K562 (cell line): ENCODE results near the gene ATG10. TPM values are rescaled to one million over a fixed set of nuclear protein-coding genes. Genes with fewer than 3 reads are reported as not detected.

Experiments used
- ATAC-seq: fragments of 200-7000 bp; cut with Tn5 transposase; 3 replicates; pipeline ENCODE4 v1.9.1; 2020; ENCODE audit warnings: moderate library complexity
- BruUV-seq: library from RNA; stranded (reverse); fragments of 400-500 nt; replicated peaks from 2 replicates; lab custom pipeline; 2021; lab: Mats Ljungman, UMichigan
- CTCF ChIA-PET: fragments of 300-600 bp; formaldehyde crosslinking; extraction: SDS; loops from one replicate; lab custom pipeline; 2021; ENCODE audit warnings: low intra/inter-chr PET ratio; lab: Yijun Ruan, JAX
- POLR2A ChIA-PET: fragments of 300-600, 350-650 bp; sonication (Branson Sonifier 250); formaldehyde crosslinking; extraction: SDS; loops from one replicate; lab custom pipeline; 2021; ENCODE audit warnings: antibody characterized with exemption, inconsistent platforms; lab: Yijun Ruan, JAX
- DNase-seq, 4 experiments: peaks; one replicate each; pipeline versions ENCODE4 v3.0.0 to v3.0.0-alpha.2; 2011 to 2018; ENCODE audit warnings: low spot score in 3 of 4, mixed read lengths in 3 of 4; ENCODE audit errors: extremely low read depth in 1 of 4
- FAIRE-seq: peaks from 2 replicates; lab custom pipeline; 2011; peaks lifted over from hg19 to GRCh38; lab: Jason Lieb, UNC
- H2AFZ ChIP-seq: 2 replicates; pipeline ENCODE4 v1.6.0; 2011; ENCODE audit warnings: low read depth, low read length, control low read depth, inconsistent platforms
- H3K27ac ChIP-seq: fragments of 200-600 bp; 3 replicates; pipeline ENCODE4 v1.8.0; 2011; ENCODE audit warnings: low read depth, mild to moderate bottlenecking, control low read depth, inconsistent platforms, low read length, moderate library complexity, mixed read lengths; ENCODE audit errors: extremely low read depth
- H3K27me3 ChIP-seq, 2 experiments: fragments of 300-600 bp in 1 of 2; 2 replicates in 1 of 2; 3 replicates in 1 of 2; pipeline versions ENCODE4 v1.6.0 to v1.8.0; 2011; ENCODE audit warnings: inconsistent platforms in 2 of 2, low read length in 2 of 2, mild to moderate bottlenecking in 1 of 2, mixed read lengths in 1 of 2, moderate library complexity in 1 of 2; ENCODE audit not compliant: control insufficient read depth in 2 of 2, insufficient read depth in 2 of 2
- H3K36me3 ChIP-seq: fragments of 300-600 bp; 3 replicates; pipeline ENCODE4 v1.8.0; 2011; ENCODE audit warnings: mild to moderate bottlenecking, low read length, inconsistent platforms; ENCODE audit not compliant: control insufficient read depth, insufficient read depth
- H3K4me1 ChIP-seq, 2 experiments: fragments of 200-600 bp in 1 of 2; replicated peaks in 1 of 2; 2 replicates in 1 of 2; 3 replicates in 1 of 2; pipeline versions ENCODE4 v1.5.1 to v1.8.0; 2011; ENCODE audit warnings: inconsistent platforms in 2 of 2, low read length in 2 of 2, mild to moderate bottlenecking in 1 of 2, mixed read lengths in 1 of 2, moderate library complexity in 1 of 2; ENCODE audit not compliant: control insufficient read depth in 2 of 2, insufficient read depth in 2 of 2
- H3K4me2 ChIP-seq: 2 replicates; pipeline ENCODE4 v1.6.1; 2011; ENCODE audit warnings: low read length, control low read depth, inconsistent platforms, mixed read lengths; ENCODE audit not compliant: insufficient read depth
- H3K4me3 ChIP-seq: fragments of 200-600 bp; sonication (generic), shearing (Covaris generic); 2 replicates; pipeline ENCODE4 v1.5.1; 2016; ENCODE audit warnings: control low read depth, inconsistent platforms
- H3K79me2 ChIP-seq: fragments of 200-600 bp; 3 replicates; pipeline ENCODE4 v1.8.0; 2011; ENCODE audit warnings: low read length, inconsistent platforms; ENCODE audit not compliant: control insufficient read depth, insufficient read depth
- H3K9ac ChIP-seq, 2 experiments: 2 replicates each; pipeline versions ENCODE4 v1.6.0 to v1.6.1; 2011; ENCODE audit warnings: low read depth in 2 of 2, low read length in 2 of 2, control low read depth in 1 of 2, inconsistent platforms in 1 of 2, mild to moderate bottlenecking in 1 of 2, mixed read lengths in 1 of 2; ENCODE audit not compliant: insufficient read depth in 1 of 2
- H3K9me1 ChIP-seq: one replicate; pipeline ENCODE4 v1.6.0; 2011; ENCODE audit warnings: inconsistent platforms, mild to moderate bottlenecking, low read length, moderate library complexity; ENCODE audit not compliant: control insufficient read depth, insufficient read depth
- H3K9me3 ChIP-seq: replicated peaks from 2 replicates; pipeline ENCODE4 v1.5.1; 2011; ENCODE audit warnings: low read depth, low read length, inconsistent platforms; ENCODE audit not compliant: control insufficient read depth, insufficient read depth
- H4K20me1 ChIP-seq: replicated peaks from 2 replicates; pipeline ENCODE4 v1.6.1; 2011; ENCODE audit warnings: low read length, inconsistent platforms, mixed read lengths; ENCODE audit not compliant: control insufficient read depth, insufficient read depth
- CEBPB ChIP-seq: fragments of 450-650 bp; IDR thresholded peaks from 2 replicates; pipeline ENCODE4 v1.6.1; 2016; ENCODE audit warnings: missing genetic modification characterization, missing compliant biosample characterization
- CEBPG ChIP-seq, 3 experiments: fragments of 200-800 bp in 1 of 3; sonication (Bioruptor generic) in 1 of 3; sonication (generic) in 1 of 3; formaldehyde crosslinking in 1 of 3; IDR thresholded peaks in 2 of 3; conservative IDR thresholded peaks in 1 of 3; 2 replicates each; pipeline versions ENCODE4 v1.6.1 to v1.8.0; 2016 to 2022; ENCODE audit warnings: missing compliant biosample characterization in 2 of 3, missing genetic modification characterization in 2 of 3, mild to moderate bottlenecking in 1 of 3, missing genetic modification reagents in 1 of 3
- DMBX1 ChIP-seq: fragments of 250-450 bp; sonication (Bioruptor Pico); IDR thresholded peaks from 2 replicates; pipeline ENCODE4 v1.8.0; 2022; ENCODE audit warnings: inconsistent platforms, mild to moderate bottlenecking, moderate library complexity, borderline replicate concordance
- FOXJ2 ChIP-seq: fragments of 200-800 bp; sonication (Bioruptor generic); IDR thresholded peaks from 2 replicates; pipeline ENCODE4 v1.6.1; 2016; ENCODE audit warnings: missing genetic modification characterization, missing compliant biosample characterization
- PCBP1 ChIP-seq: fragments of 200-400 bp; formaldehyde crosslinking; IDR thresholded peaks from 2 replicates; pipeline ENCODE4 v1.6.1; 2018; ENCODE audit warnings: mild to moderate bottlenecking, low read depth, low read length; ENCODE audit not compliant: poor library complexity, severe bottlenecking
- RFX1 ChIP-seq: fragments of 450-650 bp; IDR thresholded peaks from 2 replicates; pipeline ENCODE4 v1.6.1; 2016; ENCODE audit warnings: mild to moderate bottlenecking, moderate library complexity
- WGBS: fragments of 100-300 bp; shearing (Covaris generic); methylation state at CpG from one replicate; pipeline ENCODE4 v1.1.6; 2016; ENCODE audit warnings: low coverage, mixed read lengths; ENCODE audit not compliant: insufficient coverage; ENCODE audit errors: missing lambda C conversion rate; 5-methylcytosine and 5-hydroxymethylcytosine counted together
- in situ Hi-C: fragments of 300-500 bp; cut with MboI; formaldehyde crosslinking; loops from 4 replicates; pipeline ENCODE4 v1.15.0; 2018; ENCODE audit warnings: inconsistent platforms, mixed read lengths
- intact Hi-C: fragments of 100-400 bp; cut with micrococcal nuclease; formaldehyde crosslinking; loops from 2 replicates; pipeline ENCODE4 v1.14.2; 2022
- polyA plus RNA-seq, 8 experiments: library from polyadenylated mRNA; depleted of rRNA in 4 of 8; stranded (reverse) in 5 of 8; unstranded in 3 of 8; fragments of >200 nt; fragmentation: Nextera tagmentation in 2 of 8; fragmentation: Illumina TruSeq in 1 of 8; extraction: Ambion mirVana in 2 of 8; extraction: Trizol in 1 of 8; gene quantifications; 2 replicates each; pipeline versions ENCODE4 v1.2.1 to v1.2.3, GENCODE V29; 2011 to 2014; ENCODE audit warnings: inconsistent platforms in 1 of 8, missing spikeins in 1 of 8
- total RNA-seq, 7 experiments: library from RNA; depleted of rRNA in 6 of 7; stranded (reverse); fragments of >200 nt in 6 of 7; fragmentation: Illumina TruSeq in 2 of 7; extraction: Trizol in 2 of 7; gene quantifications; 2 replicates each; pipeline versions ENCODE4 v1.2.1 to v1.2.3, GENCODE V29; 2011 to 2021; ENCODE audit warnings: low replicate concordance in 1 of 7

ATG10 gene
- total and polyA plus RNA-seq, 9 of the 15 experiments (the other 6 are each of a cell fraction or from before 2014, with no cell fraction given), result 7.0 to 18.8 (median 14.6) TPM

DNA sequence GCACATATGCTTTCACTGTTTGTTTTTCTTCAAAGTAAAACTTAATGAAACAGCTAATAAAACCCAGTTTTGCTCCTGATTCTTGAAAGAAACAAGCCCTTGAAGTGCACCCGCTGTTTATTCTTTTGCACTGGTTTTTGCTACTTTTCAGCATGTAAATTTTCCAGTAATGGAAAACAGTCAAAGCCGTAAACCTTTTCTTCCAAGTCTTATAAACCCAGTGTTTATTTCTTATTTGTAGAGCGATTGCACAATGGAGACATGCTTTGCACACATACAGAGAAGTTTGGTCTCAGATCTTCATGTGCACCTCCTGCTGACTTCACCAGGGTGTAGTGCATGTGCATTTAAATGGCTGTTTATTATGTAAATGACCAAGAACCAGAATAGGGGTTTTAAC is 51.8 kb downstream of the ATG10 start:
- FAIRE-seq, result no peak
- H4K20me1 ChIP-seq, result no peaks in the 10 kb centered on the region
- CTCF ChIA-PET, result no interaction called here

DNA sequence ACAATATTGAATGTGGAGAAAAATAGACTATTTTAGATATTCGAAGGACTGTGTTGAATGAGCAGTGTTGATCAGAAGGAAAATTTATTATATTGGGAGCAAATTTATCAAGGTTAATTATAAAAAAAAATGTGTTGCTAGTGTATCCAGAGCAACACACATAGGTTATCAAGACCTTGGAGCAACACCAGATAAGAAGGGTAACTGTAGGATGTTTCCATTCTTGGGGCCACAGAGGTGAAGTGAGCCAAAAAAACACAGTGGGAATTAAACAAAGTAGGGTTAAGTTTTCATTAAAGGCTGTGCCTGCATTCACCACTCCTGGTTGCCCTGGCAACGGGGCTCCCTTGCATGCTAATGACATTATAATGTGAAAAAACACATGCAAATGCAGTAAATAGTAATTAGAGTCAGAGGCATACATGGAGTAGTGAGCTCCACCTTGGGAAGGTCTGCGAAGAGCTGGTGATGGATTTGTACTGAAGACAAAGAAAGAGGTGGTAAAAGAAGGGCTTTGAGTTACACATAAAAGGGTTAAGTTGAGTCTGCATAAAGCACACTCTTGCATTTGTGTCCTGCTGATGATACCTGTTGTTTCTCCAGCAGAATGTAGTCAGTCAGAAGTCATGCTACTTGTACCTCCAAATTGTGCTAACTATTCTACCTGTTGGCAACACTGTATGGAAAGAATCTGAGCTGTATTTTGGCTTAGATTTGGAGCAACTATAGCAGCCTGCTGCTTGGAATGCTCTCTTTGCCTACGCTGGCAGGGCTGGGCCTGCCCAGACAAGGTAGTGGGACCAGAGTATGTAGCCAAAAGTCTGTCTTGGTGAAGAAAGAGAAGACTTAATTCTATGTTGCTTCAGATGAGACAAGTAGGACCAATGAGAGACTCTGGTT is 59.6 kb downstream of the ATG10 start:
- TF ChIP-seq RFX1 (peak; percentile 76), PCBP1 (no peak), FOXJ2 (tag) (0 out of 2 replicates have a peak, but pooled peaks have one; percentile 35)
- TF ChIP-seq, all 486 proteins: peak for 2
- no peak for DNase-seq
- no peaks in the 10 kb centered on the region for H3K27me3 ChIP-seq
- no peaks in the 10 kb centered on the region; the same call in 1 of the 2 replicates for H3K9me3 ChIP-seq
- peak; percentile 47 for ATAC-seq
- no peak overlapping the region for H2AFZ ChIP-seq
- in situ Hi-C loops, result no loop called here
- ChIA-PET POLR2A (no interaction called here), CTCF (no interaction called here)
- peaks cover 0 to 4% of the 10 kb centered on the region in 2 experiments; a peak in 2 of 5 replicates for H3K4me1 ChIP-seq
- no peak overlapping the region for H3K4me3 ChIP-seq
- H3K27ac ChIP-seq, result no peak overlapping the region
- no peak overlapping the region for H3K9ac ChIP-seq
- no peaks in the 10 kb centered on the region for H3K79me2 ChIP-seq
- intact Hi-C loops, result no loop called here
- H3K9me1 ChIP-seq, result no peaks in the 10 kb centered on the region
- H3K36me3 ChIP-seq, result no peaks in the 10 kb centered on the region
- 42% methylated on average over 4 of the region's 4 CpGs for WGBS
- BruUV-seq, result no TSS peak
- H4K20me1 ChIP-seq, result no peaks in the 10 kb centered on the region
- no peak for FAIRE-seq
- no peak overlapping the region for H3K4me2 ChIP-seq

More for the DNA sequence above, 51.8 kb downstream of the ATG10 start:
- intact Hi-C loops (no loop called here), in situ Hi-C loops (no loop called here)
- Histone ChIP-seq H3K4me1 (peaks cover 6 to 7% of the 10 kb centered on the region in 2 experiments; a peak in 3 of 5 replicates), H3K79me2 (no peaks in the 10 kb centered on the region), H3K36me3 (no peaks in the 10 kb centered on the region), H3K4me2 (no peak overlapping the region), H3K9ac (no peak overlapping the region), H3K4me3 (no peak overlapping the region), H3K9me3 (no peaks in the 10 kb centered on the region), H3K27me3 (no peaks in the 10 kb centered on the region), H3K27ac (no peak overlapping the region), H3K9me1 (no peaks in the 10 kb centered on the region), H2AFZ (no peak overlapping the region)
- WGBS, result 91% methylated on average over 3 of the region's 3 CpGs
- BruUV-seq, result no TSS peak
- no peak for TF ChIP-seq DMBX1
- peak; percentile 47; the same call in 1 of the 2 replicates for TF ChIP-seq CEBPB
- no peak for TF ChIP-seq CEBPG (CRISPR knock-in tag; IDR thresholded peaks at IDR 0.05)
- TF ChIP-seq CEBPG (tag; conservative IDR thresholded peaks at IDR 0.05 in 1 of 2, IDR thresholded peaks at IDR 0.05 in 1 of 2), result peak in 1 of 2 experiments; percentile 19; a peak in 1 of 4 replicates
- DNase-seq (no peak), ATAC-seq (no peak)
- POLR2A ChIA-PET, result no interaction called here
